Measurements from ENCODE around the gene PON3. TPM values are rescaled to one million over a fixed set of nuclear protein-coding genes. Genes with fewer than 3 reads are reported as not detected.

Gene PON3
- 11.2 TPM for total RNA-seq

GRCh38 chr7:95396136-95397032 lies at the start of gene PON3:
TSS of gene PON3 (minus strand) at chr7:95396375. CDS start at chr7:95396350, 25 bp downstream.
- no peak for DNase-seq

DNA sequence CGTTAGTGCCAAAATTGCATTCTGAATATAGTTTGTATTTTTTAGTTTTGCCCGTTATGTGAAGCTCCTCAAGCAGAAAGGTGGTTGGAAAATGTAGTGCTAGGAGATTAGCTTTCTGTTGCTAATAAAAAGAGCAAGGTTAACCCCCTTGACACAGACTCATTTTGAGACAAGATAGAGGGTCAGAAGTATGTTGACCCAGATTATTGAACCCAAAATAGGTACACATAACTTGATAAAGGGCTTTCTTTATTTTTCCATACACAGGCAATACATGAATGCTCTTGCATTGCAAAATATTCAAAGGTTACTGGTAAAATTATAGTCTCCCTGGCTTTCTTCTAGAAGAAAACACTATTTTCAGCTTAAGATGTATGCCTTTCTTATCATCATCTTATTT lies 48.6 kb upstream of the PON3 start:
- no peak for DNase-seq

DNA sequence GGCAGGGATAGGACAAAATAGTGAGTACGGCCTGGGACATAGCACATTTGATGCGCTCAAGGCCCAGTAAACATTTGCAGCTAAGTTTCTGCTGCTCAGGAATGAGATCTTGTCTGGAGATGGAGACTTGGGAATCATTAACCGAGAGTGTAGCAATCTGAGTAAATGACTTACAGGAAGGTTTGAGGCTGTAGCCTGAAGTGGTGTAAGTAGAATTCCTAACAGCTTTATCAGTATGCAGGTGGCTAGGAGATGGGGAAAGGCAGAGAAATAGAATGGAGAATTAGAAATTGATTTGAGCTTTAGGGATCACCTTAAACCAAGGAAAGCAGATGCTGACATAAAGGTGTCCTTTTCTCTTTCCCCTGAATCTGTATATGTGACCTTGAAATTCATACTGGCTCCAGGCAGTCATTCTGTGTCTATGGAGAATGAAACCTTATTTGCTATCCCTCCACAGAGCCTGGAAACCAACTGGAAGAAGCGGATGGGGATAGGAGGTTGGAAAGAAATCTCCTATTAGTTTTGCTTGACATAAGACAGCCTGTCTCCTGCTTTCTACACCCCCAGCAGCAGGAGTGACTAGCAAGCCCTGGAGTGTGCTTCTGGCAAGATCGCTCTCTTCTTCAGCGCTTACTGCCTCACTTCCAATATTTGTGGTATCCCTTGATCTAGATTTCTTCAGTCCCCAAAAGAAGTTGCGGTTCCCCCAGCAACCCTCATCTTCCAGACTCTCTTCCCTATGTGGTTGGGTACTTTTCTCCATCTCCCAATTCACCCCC lies 45.1 kb upstream of the PON3 start:
- no peak for DNase-seq

GRCh38 chr7:95440394-95441038 lies 44.3 kb upstream of the PON3 start:
- DNase-seq = no peak

DNA sequence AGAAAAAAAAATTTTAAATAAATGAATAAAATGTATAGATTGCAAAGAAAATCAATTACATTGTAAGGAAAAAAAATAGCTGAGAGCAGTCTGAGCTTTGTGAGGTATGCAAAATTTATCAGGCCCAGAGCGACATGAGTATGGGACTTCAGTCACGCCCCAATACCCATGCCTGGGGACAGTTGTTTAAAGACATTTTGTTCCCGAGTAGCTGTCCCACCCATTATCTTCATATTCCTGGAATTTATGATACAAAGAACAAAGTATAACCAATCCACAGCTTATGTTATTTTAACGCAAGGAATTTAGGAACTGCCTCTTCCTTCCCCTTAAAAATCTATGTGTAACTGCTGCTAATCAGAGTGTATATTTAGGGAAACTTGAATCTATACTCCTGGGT lies 40.2 kb upstream of the PON3 start:
- DNase-seq = no peak

DNA sequence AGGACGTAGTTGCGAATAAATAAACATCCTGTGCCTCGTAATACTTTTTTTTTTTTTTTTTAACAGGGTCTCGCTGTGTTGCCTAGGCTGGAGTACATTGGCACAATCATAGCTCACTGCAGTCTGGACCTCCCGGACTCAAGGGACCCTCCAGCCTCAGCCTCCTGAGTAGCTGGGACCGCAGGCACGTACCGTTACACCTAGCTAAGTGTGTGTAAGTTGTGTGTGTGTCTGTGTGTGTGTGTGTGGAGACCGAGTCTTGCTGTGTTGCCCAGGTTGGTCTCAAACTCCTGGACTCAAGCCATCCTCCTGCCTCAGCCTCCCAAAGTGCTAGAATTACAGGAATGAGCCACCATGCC lies 39.2 kb upstream of the PON3 start:
- no peak for DNase-seq

GRCh38 chr7:95434557-95435421 lies 38.6 kb upstream of the PON3 start, which contains the start of gene PON2:
TSS of gene PON2 (minus strand) at chr7:95435028. CDS start at chr7:95434951, 77 bp downstream.
- DNase-seq = peak; percentile 75

DNA sequence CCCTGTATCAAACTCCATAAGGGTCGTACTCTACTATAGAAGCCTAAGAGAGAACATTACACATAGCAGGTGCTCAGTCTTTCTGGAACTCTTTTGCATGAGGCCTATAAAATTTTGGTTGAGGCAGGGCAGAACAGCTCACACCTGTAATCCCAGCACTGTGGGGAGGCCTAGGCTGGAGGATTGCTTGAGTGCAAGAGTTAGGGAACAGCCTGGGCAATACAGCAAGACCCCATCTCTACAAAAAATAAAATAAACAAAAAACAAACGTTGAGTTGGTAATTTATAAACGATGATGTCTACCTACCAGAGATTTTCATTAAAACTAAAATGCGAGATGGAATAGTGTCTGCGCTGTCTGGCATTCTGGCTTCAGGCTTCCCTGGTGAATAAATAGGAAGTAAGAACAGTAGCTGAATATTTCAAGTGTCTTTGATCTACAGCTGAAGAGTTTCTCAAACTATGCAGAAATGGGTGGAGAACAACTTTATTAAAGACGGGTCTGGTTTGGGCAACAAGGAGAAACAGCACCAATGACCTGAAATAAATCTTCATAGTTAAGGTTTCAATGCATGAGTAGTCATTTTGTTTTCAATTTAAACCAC lies 37.9 kb upstream of the PON3 start:
- DNase-seq = no peak

DNA sequence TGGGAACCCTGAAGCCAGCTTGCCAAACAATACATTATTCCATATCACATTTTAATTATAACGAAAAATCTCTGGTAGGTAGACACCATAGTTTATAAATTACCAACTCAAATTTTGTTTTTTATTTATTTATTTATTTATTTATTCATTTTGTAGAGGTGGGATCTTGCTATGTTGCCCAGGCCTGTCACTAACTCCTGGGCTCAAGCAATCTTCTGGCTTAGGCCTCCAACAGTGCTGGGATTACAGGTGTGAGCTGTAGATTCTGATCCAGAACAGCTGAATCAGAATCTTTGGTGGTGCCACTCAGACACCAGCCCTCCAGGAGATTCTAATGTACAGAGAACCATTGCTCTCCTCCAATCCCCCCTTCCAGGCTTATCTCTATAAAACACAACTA lies 37.0 kb upstream of the PON3 start:
- no peak for DNase-seq

DNA sequence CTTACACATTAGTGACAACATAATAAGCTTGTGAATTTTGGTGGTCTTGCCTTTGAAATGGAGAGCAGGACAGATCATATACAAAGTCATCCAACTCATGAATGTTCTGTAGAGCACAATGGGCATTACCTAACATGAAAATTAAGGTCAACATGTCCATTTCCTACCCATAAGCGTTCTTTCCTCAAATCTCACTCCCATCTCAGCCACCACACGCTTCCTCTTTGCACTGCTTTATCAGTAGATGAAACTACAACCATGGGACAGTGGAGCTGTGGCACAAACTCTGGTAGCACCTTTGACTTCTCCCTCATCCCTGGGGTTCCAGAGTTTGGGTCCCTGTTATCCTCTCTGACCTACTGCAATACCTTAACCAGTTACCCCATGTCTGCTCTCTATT lies 36.4 kb upstream of the PON3 start:
- DNase-seq = no peak

DNA sequence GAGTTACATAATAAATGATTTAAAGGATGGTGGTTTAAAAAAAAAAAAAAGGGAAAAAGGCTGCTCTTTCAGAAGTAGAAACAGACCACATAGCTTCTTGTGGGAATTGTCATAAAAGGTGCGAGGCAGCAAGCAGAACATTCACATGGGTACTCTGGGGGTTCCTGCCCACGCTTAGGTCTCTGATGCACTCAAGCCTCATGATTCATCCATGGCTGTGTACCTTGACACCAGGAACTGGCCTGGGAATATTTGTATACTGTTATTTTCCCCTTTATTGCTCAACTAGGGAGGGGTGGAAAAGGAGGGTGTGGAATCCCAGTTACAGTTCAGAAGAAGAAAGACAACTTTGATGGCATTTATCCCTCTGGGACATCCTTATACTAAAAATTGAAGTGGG lies 34.7 kb upstream of the PON3 start:
- DNase-seq = no peak

DNA sequence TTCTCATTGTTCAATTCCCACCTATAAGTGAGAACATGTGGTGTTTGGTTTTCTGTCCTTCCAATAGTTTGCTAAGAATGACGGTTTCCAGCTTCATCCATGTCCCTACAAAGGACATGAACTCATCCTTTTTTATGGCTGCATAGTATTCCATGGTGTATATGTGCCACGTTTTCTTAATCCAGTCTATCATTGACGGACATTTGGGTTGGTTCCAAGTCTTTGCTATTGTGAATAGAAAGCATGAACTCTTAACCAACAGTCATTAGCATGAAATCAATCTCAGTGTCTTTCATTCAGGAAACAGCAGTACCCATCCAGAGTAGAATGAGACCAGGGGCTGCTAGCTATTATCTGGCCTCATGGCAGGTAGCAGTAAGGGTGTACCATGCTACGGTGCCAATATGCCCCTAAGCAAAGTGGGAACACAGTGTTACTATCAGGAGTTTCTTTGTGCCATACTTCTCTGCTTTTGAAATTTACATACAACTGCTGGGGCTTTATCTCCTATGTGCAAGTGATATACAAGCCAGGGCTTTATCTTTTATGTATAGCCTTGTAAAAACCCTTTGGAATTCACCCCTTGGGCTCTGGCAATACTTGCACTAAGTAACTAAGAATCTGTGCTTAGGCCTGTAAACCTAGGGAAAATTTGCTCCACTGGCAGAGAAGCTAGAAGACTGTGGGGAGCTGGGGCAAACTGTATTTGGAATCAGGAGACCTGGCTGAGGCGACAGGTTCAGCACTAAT lies 33.2 kb upstream of the PON3 start:
- DNase-seq = no peak

DNA sequence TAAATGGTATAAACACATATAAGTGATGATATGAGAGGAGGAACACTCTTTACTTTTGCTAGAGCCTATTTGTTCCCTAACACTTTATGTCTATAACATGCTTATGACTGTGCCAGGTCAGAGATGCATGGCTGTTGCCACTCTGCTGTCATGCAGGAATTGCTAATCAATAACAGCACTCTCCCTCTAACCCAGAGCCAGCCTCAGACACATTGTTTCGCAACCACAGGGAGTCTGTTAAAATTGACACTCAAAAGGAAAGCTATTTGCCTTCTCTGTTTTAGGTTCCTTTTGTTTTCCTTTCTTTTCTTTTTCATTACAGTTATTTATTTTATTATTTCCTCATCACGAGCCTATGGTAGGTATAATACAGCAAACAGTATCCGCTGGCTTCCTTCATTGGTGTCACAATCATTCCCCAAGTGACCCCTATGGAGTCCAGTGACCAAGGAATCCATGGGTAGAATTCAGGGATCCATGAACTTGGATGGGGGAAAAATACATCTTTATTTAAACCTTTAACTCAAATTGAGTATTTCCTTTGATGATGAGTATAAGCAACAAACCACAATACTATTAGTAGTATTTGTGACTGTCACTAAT lies 31.8 kb upstream of the PON3 start:
- no peak for DNase-seq

- no peak for DNase-seq
Measured at GRCh38 chr7:95427166-95427565, 31.0 kb upstream of the PON3 start.

GRCh38 chr7:95425694-95426093 lies 29.5 kb upstream of the PON3 start:
- DNase-seq = no peak

GRCh38 chr7:95424716-95425115 lies 28.5 kb upstream of the PON3 start:
- DNase-seq = no peak

DNA sequence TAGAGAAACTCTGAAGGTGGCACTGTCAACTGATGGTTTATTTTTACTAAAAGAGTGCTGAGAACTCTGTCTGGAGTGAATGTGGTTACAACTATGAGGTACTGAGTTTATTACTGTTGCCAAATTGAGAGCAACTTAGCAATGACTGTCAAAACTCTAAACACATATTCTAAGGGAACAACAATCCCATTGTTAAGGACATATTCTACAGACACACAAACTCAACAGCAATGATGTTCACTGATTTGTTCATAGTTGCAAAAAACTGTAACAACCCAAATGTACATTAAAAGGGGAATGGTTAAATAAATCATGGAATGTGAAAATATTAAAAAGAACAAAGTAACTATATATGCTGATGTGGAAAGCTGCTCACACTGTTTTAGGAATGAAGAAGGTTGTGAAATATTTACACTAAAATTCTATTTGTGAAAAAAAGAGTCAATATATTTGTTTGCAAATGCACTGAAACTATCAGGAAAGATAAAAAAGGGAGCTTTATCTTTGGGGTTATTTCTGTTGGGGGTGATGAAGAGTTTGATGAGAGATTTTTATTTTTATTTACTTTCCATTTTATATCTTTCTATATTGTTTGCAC lies 25.8 kb upstream of the PON3 start:
- DNase-seq = no peak

DNA sequence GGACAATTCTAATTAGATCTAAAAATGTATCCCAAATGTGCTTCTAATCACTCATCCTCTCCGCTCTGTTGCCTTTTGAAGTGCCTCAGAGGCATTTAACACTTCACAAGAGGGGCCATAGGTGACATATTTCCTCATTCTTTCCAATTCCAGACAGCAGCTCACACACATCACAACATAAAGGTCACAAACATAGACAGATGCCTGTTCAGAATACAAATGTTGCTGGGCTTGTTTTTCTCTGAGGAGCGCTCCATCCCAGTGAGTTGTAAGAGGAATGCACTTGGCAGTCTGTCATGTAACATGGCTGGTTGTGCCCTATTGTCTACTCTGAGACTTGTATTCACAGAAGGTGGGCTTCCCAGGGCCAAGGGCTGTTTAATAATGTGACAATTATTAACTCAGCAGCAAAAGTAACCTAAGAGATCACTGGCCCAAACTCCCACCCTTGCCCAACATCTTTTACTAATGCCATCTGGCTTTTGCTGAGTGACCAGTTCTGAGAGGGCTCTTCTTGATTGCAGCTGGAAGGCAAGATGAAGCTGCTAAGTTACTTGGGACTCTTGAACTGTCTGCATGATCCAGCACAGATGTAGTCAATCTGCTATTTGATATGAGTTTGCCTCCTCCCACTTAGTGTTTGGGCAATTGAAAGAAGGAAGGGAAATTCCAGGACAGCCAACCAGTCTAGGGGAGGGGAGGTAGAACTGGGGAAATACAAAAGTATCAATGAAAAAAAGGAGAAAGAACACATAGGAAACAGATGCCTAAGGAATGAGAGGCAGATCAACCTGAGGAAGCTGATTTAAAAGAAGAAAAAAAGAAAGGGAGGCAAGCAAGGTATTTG lies 25.0 kb upstream of the PON3 start:
- no peak for DNase-seq

- no peak for DNase-seq
Measured at GRCh38 chr7:95412075-95412474, 15.9 kb upstream of the PON3 start.

Measured in skin of body (tissue), 2 donors.